KMS-11 (cell line): ENCODE measurements around the gene THG1L.

ENCODE experiments used
- H2AFZ ChIP-seq: fragments of 200-600 bp; sonication (generic); 2 replicates; pipeline ENCODE4 v1.6.1; 2016; ENCODE audit warnings: antibody characterized with exemption, mixed run types, low read depth
- H3K27ac ChIP-seq: fragments of 200-600 bp; sonication (generic); 2 replicates; pipeline ENCODE4 v1.6.1; 2016; ENCODE audit warnings: mild to moderate bottlenecking, mixed run types
- H3K27me3 ChIP-seq: fragments of 200-600 bp; sonication (generic); 2 replicates; pipeline ENCODE4 v1.6.1; 2017; ENCODE audit warnings: mild to moderate bottlenecking, low read depth, mixed run types, moderate library complexity; ENCODE audit not compliant: insufficient read depth
- H3K36me3 ChIP-seq: fragments of 200-600 bp; sonication (generic); 2 replicates; pipeline ENCODE4 v1.6.1; 2017; ENCODE audit warnings: mild to moderate bottlenecking, mixed run types; ENCODE audit not compliant: insufficient read depth
- H3K4me1 ChIP-seq: fragments of 200-600 bp; sonication (generic); 2 replicates; pipeline ENCODE4 v1.6.1; 2016; ENCODE audit warnings: mild to moderate bottlenecking, low read depth, mixed run types; ENCODE audit not compliant: poor library complexity, severe bottlenecking
- H3K4me2 ChIP-seq: fragments of 200-600 bp; sonication (generic); 2 replicates; pipeline ENCODE4 v1.7.0; 2016; ENCODE audit warnings: mild to moderate bottlenecking, mixed run types
- H3K4me3 ChIP-seq: fragments of 200-600 bp; sonication (generic); IDR thresholded peaks from 2 replicates; pipeline ENCODE4 v1.6.1; 2017; ENCODE audit warnings: low read depth, low read length, mixed read lengths; ENCODE audit not compliant: insufficient read depth
- H3K79me2 ChIP-seq: fragments of 200-600 bp; sonication (generic); 2 replicates; pipeline ENCODE4 v1.6.1; 2016; ENCODE audit warnings: low read depth, mixed run types; ENCODE audit not compliant: insufficient read depth
- H3K9ac ChIP-seq: fragments of 200-600 bp; sonication (generic); 2 replicates; pipeline ENCODE4 v1.6.1; 2016; ENCODE audit warnings: mild to moderate bottlenecking, mixed run types
- H4K20me1 ChIP-seq: fragments of 200-600 bp; sonication (generic); 2 replicates; pipeline ENCODE4 v1.6.1; 2016; ENCODE audit warnings: mild to moderate bottlenecking, mixed run types; ENCODE audit not compliant: insufficient read depth
- CTCF ChIP-seq: fragments of 200-600 bp; sonication (generic); conservative IDR thresholded peaks from 2 replicates; pipeline ENCODE4 v1.6.1; 2017; ENCODE audit warnings: low read depth, mild to moderate bottlenecking, antibody characterized with exemption, low read length, moderate library complexity, mixed read lengths

The THG1L gene

GRCh38 chr5:157708866-157709265, 22.4 kb upstream of the THG1L start:
- Histone ChIP-seq H4K20me1 (no peaks in the 10 kb centered on the region), H3K9ac (no peak overlapping the region), H3K4me3 (no peak overlapping the region), H3K4me1 (no peaks in the 10 kb centered on the region), H3K36me3 (no peaks in the 10 kb centered on the region), H3K27me3 (no peaks in the 10 kb centered on the region), H3K79me2 (no peaks in the 10 kb centered on the region), H3K27ac (no peak overlapping the region), H2AFZ (no peak overlapping the region), H3K4me2 (no peak overlapping the region)
- no peak for TF ChIP-seq CTCF

- Histone ChIP-seq H4K20me1 (no peaks in the 10 kb centered on the region), H3K27me3 (no peaks in the 10 kb centered on the region), H3K36me3 (no peaks in the 10 kb centered on the region), H3K79me2 (no peaks in the 10 kb centered on the region), H3K4me2 (no peak overlapping the region), H3K4me1 (no peaks in the 10 kb centered on the region), H3K9ac (no peak overlapping the region), H3K27ac (no peak overlapping the region), H2AFZ (no peak overlapping the region), H3K4me3 (no peak overlapping the region)
- no peak for TF ChIP-seq CTCF
These were observed 21.9 kb upstream of the THG1L start for GRCh38 chr5:157709346-157709745.

- H3K4me2 ChIP-seq, result no peak overlapping the region
- H3K36me3 ChIP-seq, result no peaks in the 10 kb centered on the region
- H2AFZ ChIP-seq, result no peak overlapping the region
- no peak overlapping the region for H3K27ac ChIP-seq
- no peak overlapping the region for H3K9ac ChIP-seq
- no peak overlapping the region for H3K4me3 ChIP-seq
- H3K4me1 ChIP-seq, result no peaks in the 10 kb centered on the region
- H3K79me2 ChIP-seq, result no peaks in the 10 kb centered on the region
- TF ChIP-seq CTCF, result no peak
- no peaks in the 10 kb centered on the region for H4K20me1 ChIP-seq
- H3K27me3 ChIP-seq, result no peaks in the 10 kb centered on the region
These were observed 20.8 kb upstream of the THG1L start for GRCh38 chr5:157710431-157710830.

GRCh38 chr5:157710882-157711281, 20.3 kb upstream of the THG1L start:
- Histone ChIP-seq H3K4me2 (no peak overlapping the region), H3K4me1 (no peaks in the 10 kb centered on the region), H3K27ac (no peak overlapping the region), H3K4me3 (no peak overlapping the region), H3K9ac (no peak overlapping the region), H3K27me3 (no peaks in the 10 kb centered on the region), H3K36me3 (no peaks in the 10 kb centered on the region), H2AFZ (no peak overlapping the region), H4K20me1 (no peaks in the 10 kb centered on the region), H3K79me2 (no peaks in the 10 kb centered on the region)
- no peak for TF ChIP-seq CTCF
